B cell (primary cell): ENCODE results near the gene FUOM. TPM values are rescaled to one million over a fixed set of nuclear protein-coding genes. Genes with fewer than 3 reads are reported as not detected.

ENCODE experiments used
- ATAC-seq: fragments of 200-7000 bp; cut with Tn5 transposase; one replicate; pipeline ENCODE4 v1.10.0; 2021; ENCODE audit warnings: low read depth, mild to moderate bottlenecking, moderate number of reproducible peaks, moderate library complexity
- CTCF ChIA-PET: fragments of 350-600 bp; sonication (Branson Sonifier 250); formaldehyde crosslinking; loops from one replicate; lab custom pipeline; 2021; ENCODE audit warnings: antibody characterized with exemption, inconsistent platforms; lab: Charles Lee
- POLR2A ChIA-PET: fragments of 350-600 bp; sonication (Branson Sonifier 250); formaldehyde crosslinking; loops from one replicate; lab custom pipeline; 2021; ENCODE audit warnings: antibody characterized with exemption; lab: Charles Lee
- DNase-seq: peaks from one replicate; pipeline ENCODE4 v3.0.0; 2013
- H2AFZ ChIP-seq: 2 replicates; pipeline ENCODE4 v1.6.1; 2012; ENCODE audit warnings: mild to moderate bottlenecking, low read depth, low read length; ENCODE audit not compliant: insufficient read depth, poor library complexity, severe bottlenecking
- H3K27ac ChIP-seq, 2 donors: 1 replicate in 1 of 2; 2 replicates in 1 of 2; pipeline ENCODE4 v1.5.1; 2012 to 2013; ENCODE audit warnings: low read length in 2 of 2, mild to moderate bottlenecking in 2 of 2, moderate library complexity in 1 of 2
- H3K27me3 ChIP-seq, 4 experiments: fragments of 200-600 bp in 1 of 4; sonication (generic) in 1 of 4; replicated peaks in 1 of 4; 1 replicate in 2 of 4; 2 replicates in 2 of 4; pipeline versions ENCODE4 v1.6.1 to v1.7.0; 2013 to 2016; ENCODE audit warnings: low read length in 3 of 4, mild to moderate bottlenecking in 2 of 4, mixed read lengths in 1 of 4, moderate library complexity in 1 of 4; ENCODE audit not compliant: insufficient read depth in 4 of 4, control insufficient read depth in 3 of 4; ENCODE audit errors: control extremely low read depth in 1 of 4
- H3K36me3 ChIP-seq, 2 experiments: replicated peaks in 1 of 2; 1 replicate in 1 of 2; 2 replicates in 1 of 2; pipeline versions ENCODE4 v1.6.1 to v1.7.1; 2013; ENCODE audit warnings: low read length in 1 of 2; ENCODE audit not compliant: insufficient read depth in 2 of 2, control insufficient read depth in 1 of 2; ENCODE audit errors: control extremely low read depth in 1 of 2, extremely low read depth in 1 of 2
- H3K4me1 ChIP-seq, 2 donors: fragments of 200-600 bp in 1 of 2; sonication (generic) in 1 of 2; 1 replicate in 1 of 2; 2 replicates in 1 of 2; pipeline versions ENCODE4 v1.5.1 to v1.6.1; 2013 to 2017; ENCODE audit warnings: low read length in 2 of 2; ENCODE audit not compliant: control insufficient read depth in 2 of 2, insufficient read depth in 2 of 2
- H3K4me2 ChIP-seq: replicated peaks from 2 replicates; pipeline ENCODE3; 2012; ENCODE audit warnings: mild to moderate bottlenecking, low read depth, low read length; ENCODE audit not compliant: poor library complexity, severe bottlenecking
- H3K4me3 ChIP-seq, 5 experiments: fragments of 200-600 bp in 1 of 5; sonication (generic) in 1 of 5; 1 replicate in 3 of 5; 2 replicates in 2 of 5; pipeline versions ENCODE4 v1.5.1 to v1.7.0; 2011 to 2016; ENCODE audit warnings: low read length in 4 of 5, mild to moderate bottlenecking in 4 of 5, low read depth in 2 of 5, control low read depth in 1 of 5, moderate library complexity in 1 of 5; ENCODE audit not compliant: insufficient read depth in 1 of 5; ENCODE audit errors: control extremely low read depth in 1 of 5, extremely low read depth in 1 of 5
- H3K79me2 ChIP-seq: fragments of 200-600 bp; sonication (generic); one replicate; pipeline ENCODE4 v1.6.0; 2016; ENCODE audit warnings: low read length; ENCODE audit not compliant: control insufficient read depth, insufficient read depth
- H3K9ac ChIP-seq: fragments of 200-600 bp; sonication (generic); 2 replicates; pipeline ENCODE4 v1.6.1; 2017; ENCODE audit warnings: mild to moderate bottlenecking, low read length, moderate library complexity
- H3K9me3 ChIP-seq, 3 donors: one replicate each; pipeline versions ENCODE4 v1.6.1 to v1.7.1; 2013; ENCODE audit warnings: low read length in 2 of 3; ENCODE audit not compliant: control insufficient read depth in 2 of 3, insufficient read depth in 1 of 3; ENCODE audit errors: control extremely low read depth in 1 of 3
- H4K20me1 ChIP-seq: 2 replicates; pipeline ENCODE4 v1.6.0; 2012; ENCODE audit warnings: mild to moderate bottlenecking, low read length; ENCODE audit not compliant: insufficient read depth, control insufficient read depth, poor library complexity, severe bottlenecking
- H3K27ac Mint-ChIP-seq: one replicate; pipeline ENCODE4 v1.8.0; 2021; ENCODE audit warnings: mixed read lengths
- H3K27me3 Mint-ChIP-seq: one replicate; pipeline ENCODE4 v1.8.0; 2021; ENCODE audit warnings: mixed read lengths
- H3K4me1 Mint-ChIP-seq: one replicate; pipeline ENCODE4 v1.8.0; 2021; ENCODE audit warnings: mixed read lengths
- H3K4me3 Mint-ChIP-seq: one replicate; pipeline ENCODE4 v1.8.0; 2021; ENCODE audit warnings: mixed read lengths
- H3K9me3 Mint-ChIP-seq: one replicate; pipeline ENCODE4 v1.8.0; 2022; ENCODE audit warnings: mixed read lengths; ENCODE audit not compliant: insufficient read depth
- CTCF ChIP-seq: fragments of 200-600 bp; IDR thresholded peaks from one replicate; pipeline ENCODE4 v1.8.0; 2022; ENCODE audit warnings: antibody characterized with exemption, mild to moderate bottlenecking
- EZH2 ChIP-seq: IDR thresholded peaks from 2 replicates; pipeline ENCODE4 v1.6.1; 2012; ENCODE audit warnings: borderline replicate concordance, low read depth, mild to moderate bottlenecking, moderate library complexity, low read length; ENCODE audit not compliant: insufficient read depth, poor library complexity, severe bottlenecking
- WGBS: methylation state at CpG from one replicate; pipeline ENCODE4 v1.1.5; 2013; ENCODE audit warnings: missing lambda C conversion rate; ENCODE audit not compliant: insufficient coverage; 5-methylcytosine and 5-hydroxymethylcytosine counted together
- intact Hi-C: fragments of 100-400 bp; cut with micrococcal nuclease; formaldehyde crosslinking; loops from one replicate; pipeline ENCODE4 v1.10.0; 2022
- polyA plus RNA-seq: library from polyadenylated mRNA; depleted of rRNA; stranded (reverse); fragments of >200 nt; gene quantifications from 2 replicates; pipeline ENCODE4 v1.2.3, GENCODE V29; 2012
- total RNA-seq, 2 donors: library from RNA; stranded (reverse); fragments of 120-200 nt in 1 of 2; gene quantifications; 1 replicate in 1 of 2; 2 replicates in 1 of 2; pipeline versions ENCODE4 v1.2.3 to v1.2.4, GENCODE V29; 2013 to 2022

The FUOM gene
- total and polyA plus RNA-seq, 2 donors (not counting 1 experiment from before 2014, with no cell fraction given): 23.8 to 30.7 TPM

GRCh38 chr10:133328358-133329343, 29.2 kb downstream of the FUOM start:
- ATAC-seq: no peak
- H3K4me3 Mint-ChIP-seq: no peak overlapping the region
- intact Hi-C loops: loop anchor here (1.0 kb wide), 4 partner anchors 14 to 192 kb away; partner anchors contain the start of gene MTG1
- Histone ChIP-seq H4K20me1 (no peaks in the 10 kb centered on the region), H3K4me1 (peaks cover 26 to 42% of the 10 kb centered on the region in 2 donors), H3K36me3 (no peaks in the 10 kb centered on the region), H3K27me3 (peaks cover 0 to 55% (median 38%) of the 10 kb centered on the region in 4 experiments), H3K4me2 (no peak overlapping the region), H3K79me2 (no peaks in the 10 kb centered on the region), H3K9ac (no peak overlapping the region), H3K9me3 (peaks cover 0 to 17% (median 0%) of the 10 kb centered on the region in 3 donors), H3K4me3 (no peak overlapping the region), H2AFZ (no peak overlapping the region), H3K27ac (no peak overlapping the region)
- 83% methylated on average over 15 of the region's 15 CpGs for WGBS
- no peak overlapping the region for H3K27ac Mint-ChIP-seq
- TF ChIP-seq CTCF (no peak), EZH2 (no peak)
- H3K4me1 Mint-ChIP-seq: peaks cover 14% of the 10 kb centered on the region
- ChIA-PET CTCF (interaction anchor here (0.7 to 3.5 kb wide), 46 partner anchors 8 to 285 kb away, joined by 3 to 32 read pairs (median 5); partner anchors contain the start of genes ECHS1, FUOM, MTG1 and SCART1), POLR2A (interaction anchor here (1.0 to 2.2 kb wide), 2 partner anchors 14 to 29 kb away, joined by 3 to 26 read pairs; partner anchors contain the start of gene FUOM)
- H3K9me3 Mint-ChIP-seq: no peaks in the 10 kb centered on the region
- DNase-seq: no peak
- H3K27me3 Mint-ChIP-seq: peaks cover 43% of the 10 kb centered on the region
